Measurements from ENCODE around the gene DCST1.

GRCh38 chr1:155042789-155043188 lies 9.2 kb downstream of the DCST1 start:
- TF ChIP-seq SUZ12 (IDR thresholded peaks at IDR 0.05; ENCODE audit: extremely low read depth, insufficient read depth, insufficient read length): no peak
- TF ChIP-seq YY1 (IDR thresholded peaks at IDR 0.05; ENCODE audit: insufficient read depth, insufficient read length): no peak
- no peak for TF ChIP-seq ZNF274 (IDR thresholded peaks at IDR 0.05; ENCODE audit: low read depth, low read length)
